Upper lobe of right lung (tissue), 1 donor: ENCODE data around the gene TTC21A. TPM values are rescaled to one million over a fixed set of nuclear protein-coding genes. Genes with fewer than 3 reads are reported as not detected.

Experiments used
- ATAC-seq: fragments of 200-7000 bp; cut with Tn5 transposase; one replicate; pipeline ENCODE4 v1.9.1; 2020; ENCODE audit warnings: mild to moderate bottlenecking, moderate library complexity
- DNase-seq: peaks from one replicate; pipeline ENCODE4 v3.0.0-alpha.2; 2020
- H3K27ac ChIP-seq: fragments of 200-600 bp; one replicate; pipeline ENCODE4 v1.8.0; 2022
- H3K27me3 ChIP-seq: fragments of 200-600 bp; one replicate; pipeline ENCODE4 v1.8.0; 2022; ENCODE audit warnings: mild to moderate bottlenecking
- H3K36me3 ChIP-seq: fragments of 200-600 bp; one replicate; pipeline ENCODE4 v1.8.0; 2022
- H3K4me1 ChIP-seq: fragments of 200-600 bp; one replicate; pipeline ENCODE4 v1.8.0; 2022
- H3K4me3 ChIP-seq: fragments of 200-600 bp; one replicate; pipeline ENCODE4 v1.8.0; 2022; ENCODE audit warnings: mild to moderate bottlenecking
- H3K9me3 ChIP-seq: fragments of 200-600 bp; one replicate; pipeline ENCODE4 v1.8.0; 2022
- intact Hi-C: fragments of 100-400 bp; cut with DNase I; formaldehyde crosslinking; loops from one replicate; pipeline ENCODE4 v1.11.0; 2022
- total RNA-seq: library from RNA; stranded (reverse); fragmentation: NEBNext Ultra II Directional; extraction: Animal tissue kit (Norgen Biotek cat#: 25700); gene quantifications from one replicate; pipeline ENCODE4 v1.2.1, GENCODE V29; 2021
- TF ChIP-seq, protein P1 (sequence below): fragments of 200-600 bp; IDR thresholded peaks from one replicate; pipeline ENCODE4 v1.8.0; 2022; ENCODE audit warnings: antibody characterized with exemption
- donor health status: DM: no; HTN: yes; CAD: no; lungs with severe emphysema.

Gene TTC21A
- total RNA-seq, 1 donor from 2014 or later = 11.6 TPM

- no peak overlapping the region for H3K27ac ChIP-seq
- peaks cover 23% of the 10 kb centered on the region for H3K4me1 ChIP-seq
- H3K9me3 ChIP-seq = no peaks in the 10 kb centered on the region
- no peak for DNase-seq
- H3K4me3 ChIP-seq = no peak overlapping the region
- no peak for ATAC-seq
- intact Hi-C loops = no loop called here
- TF ChIP-seq, protein P1, sequence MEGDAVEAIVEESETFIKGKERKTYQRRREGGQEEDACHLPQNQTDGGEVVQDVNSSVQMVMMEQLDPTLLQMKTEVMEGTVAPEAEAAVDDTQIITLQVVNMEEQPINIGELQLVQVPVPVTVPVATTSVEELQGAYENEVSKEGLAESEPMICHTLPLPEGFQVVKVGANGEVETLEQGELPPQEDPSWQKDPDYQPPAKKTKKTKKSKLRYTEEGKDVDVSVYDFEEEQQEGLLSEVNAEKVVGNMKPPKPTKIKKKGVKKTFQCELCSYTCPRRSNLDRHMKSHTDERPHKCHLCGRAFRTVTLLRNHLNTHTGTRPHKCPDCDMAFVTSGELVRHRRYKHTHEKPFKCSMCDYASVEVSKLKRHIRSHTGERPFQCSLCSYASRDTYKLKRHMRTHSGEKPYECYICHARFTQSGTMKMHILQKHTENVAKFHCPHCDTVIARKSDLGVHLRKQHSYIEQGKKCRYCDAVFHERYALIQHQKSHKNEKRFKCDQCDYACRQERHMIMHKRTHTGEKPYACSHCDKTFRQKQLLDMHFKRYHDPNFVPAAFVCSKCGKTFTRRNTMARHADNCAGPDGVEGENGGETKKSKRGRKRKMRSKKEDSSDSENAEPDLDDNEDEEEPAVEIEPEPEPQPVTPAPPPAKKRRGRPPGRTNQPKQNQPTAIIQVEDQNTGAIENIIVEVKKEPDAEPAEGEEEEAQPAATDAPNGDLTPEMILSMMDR = no peak
- peaks cover 26% of the 10 kb centered on the region for H3K36me3 ChIP-seq
- H3K27me3 ChIP-seq = no peaks in the 10 kb centered on the region
Measured at GRCh38 chr3:39103324-39103693, 4.2 kb upstream of the TTC21A start.

GRCh38 chr3:39103791-39104552 lies 3.5 kb upstream of the TTC21A start:
- Histone ChIP-seq H3K4me3 (no peak overlapping the region), H3K4me1 (peaks cover 28% of the 10 kb centered on the region), H3K27ac (peak overlapping the region; percentile 17), H3K27me3 (no peaks in the 10 kb centered on the region), H3K36me3 (peaks cover 20% of the 10 kb centered on the region), H3K9me3 (no peaks in the 10 kb centered on the region)
- no peak for ATAC-seq
- DNase-seq = no peak
- TF ChIP-seq, protein P1 = no peak
- intact Hi-C loops = no loop called here

DNA sequence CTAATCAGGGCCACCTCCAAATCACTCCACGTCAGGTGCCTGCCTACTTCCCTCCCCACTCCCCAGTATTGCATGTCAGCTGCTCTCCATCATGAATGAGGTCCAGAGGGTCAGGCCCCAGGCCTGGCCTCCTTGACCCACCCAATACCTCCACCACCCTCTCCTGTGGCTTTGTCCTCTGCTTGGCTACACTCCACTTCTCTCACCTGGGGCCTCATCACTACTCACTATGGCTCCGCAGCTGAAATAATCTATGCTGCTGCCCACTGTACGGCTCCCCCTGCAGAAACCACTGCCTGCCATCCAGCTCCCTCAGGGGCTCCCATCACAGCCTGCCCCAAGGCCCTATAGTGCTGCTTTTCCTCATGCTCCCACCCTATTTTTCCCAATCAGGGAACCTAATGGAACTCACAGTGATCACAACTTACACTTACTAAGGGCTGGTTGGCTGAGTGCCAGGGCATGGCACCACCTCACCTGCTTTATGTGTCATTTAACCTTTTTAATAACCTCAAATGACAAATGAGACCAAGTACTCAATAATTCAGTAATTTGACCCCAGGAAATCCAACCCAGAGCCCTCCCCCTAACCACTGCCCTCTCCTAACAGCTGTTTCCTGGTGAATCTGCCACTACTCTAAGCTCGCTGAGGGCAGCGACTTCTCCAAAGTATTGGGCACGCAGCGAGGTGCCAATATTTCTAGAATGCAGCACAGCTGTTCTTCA lies 2.4 kb upstream of the TTC21A start:
- peaks cover 8% of the 10 kb centered on the region for H3K36me3 ChIP-seq
- no peaks in the 10 kb centered on the region for H3K27me3 ChIP-seq
- intact Hi-C loops = no loop called here
- ATAC-seq (no peak), DNase-seq (no peak)
- TF ChIP-seq, protein P1 = no peak
- H3K4me1 ChIP-seq = peaks cover 28% of the 10 kb centered on the region
- H3K9me3 ChIP-seq = no peaks in the 10 kb centered on the region
- peak overlapping the region; percentile 80 for H3K4me3 ChIP-seq
- peak overlapping the region; percentile 17 for H3K27ac ChIP-seq

GRCh38 chr3:39105687-39106063 lies 1.8 kb upstream of the TTC21A start:
- intact Hi-C loops = no loop called here
- TF ChIP-seq, protein P1 = no peak
- H3K4me3 ChIP-seq = peak overlapping the region; percentile 80
- H3K4me1 ChIP-seq = peaks cover 28% of the 10 kb centered on the region
- DNase-seq = no peak
- no peaks in the 10 kb centered on the region for H3K27me3 ChIP-seq
- no peak for ATAC-seq
- H3K36me3 ChIP-seq = peaks cover 3% of the 10 kb centered on the region
- H3K27ac ChIP-seq = no peak overlapping the region
- H3K9me3 ChIP-seq = no peaks in the 10 kb centered on the region

DNA sequence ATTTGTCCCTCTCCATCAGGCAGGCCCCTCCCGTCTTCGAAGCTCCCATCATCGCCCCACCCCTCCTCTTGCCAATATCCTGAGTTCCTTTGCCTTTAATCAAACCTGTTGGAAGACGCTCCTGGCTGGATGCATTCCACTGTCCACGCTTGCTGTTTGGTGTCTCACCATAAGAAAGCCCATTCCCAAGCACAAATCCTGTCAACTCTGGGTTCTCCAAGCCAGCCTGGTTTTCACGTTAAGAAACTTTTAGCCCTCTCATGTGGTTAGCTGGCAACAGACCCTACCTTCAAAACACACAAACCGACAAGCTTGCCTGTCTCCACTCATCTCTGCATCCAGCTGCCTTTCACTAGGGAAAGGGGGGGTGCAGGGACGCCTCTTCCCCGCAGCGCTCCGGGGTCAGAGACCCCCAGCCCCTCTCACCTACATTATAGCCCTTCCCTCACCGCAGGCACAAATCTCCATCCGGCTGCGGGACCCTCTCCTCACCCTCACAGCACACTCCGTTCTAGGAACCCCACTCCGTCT lies 1.1 kb upstream of the TTC21A start:
- TF ChIP-seq, protein P1 = no peak
- Histone ChIP-seq H3K27me3 (no peaks in the 10 kb centered on the region), H3K4me3 (peak overlapping the region; percentile 80), H3K36me3 (no peaks in the 10 kb centered on the region), H3K4me1 (peaks cover 28% of the 10 kb centered on the region), H3K9me3 (no peaks in the 10 kb centered on the region), H3K27ac (peak overlapping the region; percentile 98)
- ATAC-seq = no peak
- intact Hi-C loops = no loop called here
- no peak for DNase-seq
